Measurements from ENCODE around the gene TMEM243.
"Not testable (repeated sequence)": the region's sequence is repeated elsewhere in the genome, so short reads cannot be mapped to it uniquely, and the experiment has no call there.

Gene TMEM243
- 33.5 to 64.0 (median 43.7) reads per million in 9 experiments for total RNA-seq

- ATAC-seq (replicated peaks) (peak; percentile 76), DNase-seq (peak; percentile 77 to 79 (median 77))
- Mint-ChIP-seq H3K27ac (peak within 1 kb of the TSS; percentile 99), H3K27me3 (no peaks in the 10 kb centered on the region), H3K4me1 (ENCODE audit: low read depth in 2 of 2) (peaks cover 38 to 44% of the 10 kb centered on the region in 2 donors), H3K36me3 (ENCODE audit: insufficient read depth) (peaks cover 34% of the 10 kb centered on the region), H3K9me3 (no peaks in the 10 kb centered on the region), H3K4me3 (peak within 1 kb of the TSS; percentile 98 to 100)
Measured at GRCh38 chr7:87219545-87220025, at the start of gene TMEM243. TMEM243 (minus strand) TSS chr7:87219732; CDS start chr7:87219503, 229 bp downstream.

- no peak overlapping the region for H3K4me3 Mint-ChIP-seq
- no peak for DNase-seq
Measured at GRCh38 chr7:87267239-87267900, 47.8 kb upstream of the TMEM243 start.

GRCh38 chr7:87263537-87263936 is 44.0 kb upstream of the TMEM243 start:
- Mint-ChIP-seq H3K9me3 (no peaks in the 10 kb centered on the region), H3K4me3 (no peak overlapping the region)

More at GRCh38 chr7:87267239-87267900, 47.8 kb upstream of the TMEM243 start:
- Mint-ChIP-seq H3K27me3 (peaks cover 22 to 33% of the 10 kb centered on the region in 2 donors), H3K9me3 (peaks cover 0 to 2% of the 10 kb centered on the region in 2 donors), H3K4me1 (ENCODE audit: low read depth in 2 of 2) (no peaks in the 10 kb centered on the region), H3K36me3 (ENCODE audit: insufficient read depth) (no peaks in the 10 kb centered on the region), H3K27ac (no peak overlapping the region)
- no peak for ATAC-seq (replicated peaks)

GRCh38 chr7:87253589-87254087 is 34.1 kb upstream of the TMEM243 start:
- no peaks in the 10 kb centered on the region for H3K4me1 Mint-ChIP-seq (ENCODE audit: low read depth in 2 of 2)
- no peak overlapping the region for H3K4me3 Mint-ChIP-seq
- H3K27me3 Mint-ChIP-seq: peaks cover 27 to 28% of the 10 kb centered on the region in 2 donors
- no peaks in the 10 kb centered on the region for H3K9me3 Mint-ChIP-seq
- no peaks in the 10 kb centered on the region for H3K36me3 Mint-ChIP-seq (ENCODE audit: insufficient read depth)
- no peak for DNase-seq
- ATAC-seq (replicated peaks): no peak
- no peak overlapping the region for H3K27ac Mint-ChIP-seq

More at GRCh38 chr7:87263537-87263936, 44.0 kb upstream of the TMEM243 start:
- Mint-ChIP-seq H3K4me1 (ENCODE audit: low read depth in 2 of 2) (no peaks in the 10 kb centered on the region), H3K27me3 (peaks cover 38 to 47% of the 10 kb centered on the region in 2 donors), H3K27ac (no peak overlapping the region), H3K36me3 (ENCODE audit: insufficient read depth) (no peaks in the 10 kb centered on the region)
- DNase-seq (no peak), ATAC-seq (replicated peaks) (no peak)

GRCh38 chr7:87245671-87246070 is 26.1 kb upstream of the TMEM243 start:
- not testable (repeated sequence) for ATAC-seq (replicated peaks); H3K4me3 Mint-ChIP-seq; H3K9me3 Mint-ChIP-seq; H3K27ac Mint-ChIP-seq; H3K4me1 Mint-ChIP-seq (ENCODE audit: low read depth in 2 of 2); H3K36me3 Mint-ChIP-seq (ENCODE audit: insufficient read depth); DNase-seq
- peaks cover 9 to 18% of the 10 kb centered on the region in 2 donors for H3K27me3 Mint-ChIP-seq

- H3K27ac Mint-ChIP-seq; H3K9me3 Mint-ChIP-seq; H3K36me3 Mint-ChIP-seq (ENCODE audit: insufficient read depth); H3K4me1 Mint-ChIP-seq (ENCODE audit: low read depth in 2 of 2); H3K4me3 Mint-ChIP-seq; ATAC-seq (replicated peaks); DNase-seq: not testable (repeated sequence)
- peaks cover 18 to 31% of the 10 kb centered on the region in 2 donors for H3K27me3 Mint-ChIP-seq
Measured at GRCh38 chr7:87238464-87239051, 19.0 kb upstream of the TMEM243 start.

- H3K4me1 Mint-ChIP-seq (ENCODE audit: low read depth in 2 of 2): peaks cover 0 to 2% of the 10 kb centered on the region in 2 donors
- no peaks in the 10 kb centered on the region for H3K9me3 Mint-ChIP-seq
- no peak for ATAC-seq (replicated peaks)
- peaks cover 23 to 31% of the 10 kb centered on the region in 2 donors for H3K27me3 Mint-ChIP-seq
- no peak overlapping the region for H3K27ac Mint-ChIP-seq
- no peak for DNase-seq
- H3K4me3 Mint-ChIP-seq: no peak overlapping the region
- H3K36me3 Mint-ChIP-seq (ENCODE audit: insufficient read depth): no peaks in the 10 kb centered on the region
Measured at GRCh38 chr7:87234949-87235348, 15.4 kb upstream of the TMEM243 start.

GRCh38 chr7:87231711-87232110 is 12.2 kb upstream of the TMEM243 start:
- H3K4me3 Mint-ChIP-seq: no peak overlapping the region
- no peaks in the 10 kb centered on the region for H3K4me1 Mint-ChIP-seq (ENCODE audit: low read depth in 2 of 2)
- no peaks in the 10 kb centered on the region for H3K9me3 Mint-ChIP-seq
- H3K27ac Mint-ChIP-seq: no peak overlapping the region
- no peaks in the 10 kb centered on the region for H3K36me3 Mint-ChIP-seq (ENCODE audit: insufficient read depth)
- peaks cover 3 to 26% of the 10 kb centered on the region in 2 donors for H3K27me3 Mint-ChIP-seq
- no peak for DNase-seq
- no peak for ATAC-seq (replicated peaks)

- Mint-ChIP-seq H3K9me3 (no peaks in the 10 kb centered on the region), H3K4me3 (no peak overlapping the region), H3K36me3 (ENCODE audit: insufficient read depth) (no peaks in the 10 kb centered on the region), H3K27me3 (peaks cover 0 to 28% of the 10 kb centered on the region in 2 donors), H3K4me1 (ENCODE audit: low read depth in 2 of 2) (no peaks in the 10 kb centered on the region), H3K27ac (no peak overlapping the region)
- DNase-seq (no peak), ATAC-seq (replicated peaks) (no peak)
Measured at GRCh38 chr7:87231258-87231657, 11.7 kb upstream of the TMEM243 start.

- Mint-ChIP-seq H3K36me3 (ENCODE audit: insufficient read depth) (no peaks in the 10 kb centered on the region), H3K27me3 (peaks cover 0 to 21% of the 10 kb centered on the region in 2 donors), H3K4me1 (ENCODE audit: low read depth in 2 of 2) (no peaks in the 10 kb centered on the region), H3K4me3 (no peak overlapping the region), H3K27ac (no peak overlapping the region), H3K9me3 (no peaks in the 10 kb centered on the region)
- DNase-seq (no peak), ATAC-seq (replicated peaks) (no peak)
Measured at GRCh38 chr7:87226495-87226894, 7.0 kb upstream of the TMEM243 start.

- H3K36me3 Mint-ChIP-seq (ENCODE audit: insufficient read depth): no peaks in the 10 kb centered on the region
- peaks cover 0 to 21% of the 10 kb centered on the region in 2 donors for H3K27me3 Mint-ChIP-seq
- no peak overlapping the region for H3K27ac Mint-ChIP-seq
- DNase-seq: no peak
- no peak overlapping the region for H3K4me3 Mint-ChIP-seq
- ATAC-seq (replicated peaks): no peak
- peaks cover 4 to 5% of the 10 kb centered on the region in 2 donors for H3K4me1 Mint-ChIP-seq (ENCODE audit: low read depth in 2 of 2)
- no peaks in the 10 kb centered on the region for H3K9me3 Mint-ChIP-seq
Measured at GRCh38 chr7:87225696-87226095, 6.2 kb upstream of the TMEM243 start.

- H3K4me3 Mint-ChIP-seq: no peak overlapping the region
- ATAC-seq (replicated peaks) (no peak), DNase-seq (no peak)
- H3K9me3 Mint-ChIP-seq: no peaks in the 10 kb centered on the region
- H3K4me1 Mint-ChIP-seq (ENCODE audit: low read depth in 2 of 2): peaks cover 16 to 18% of the 10 kb centered on the region in 2 donors
- peaks cover 17% of the 10 kb centered on the region for H3K36me3 Mint-ChIP-seq (ENCODE audit: insufficient read depth)
- H3K27ac Mint-ChIP-seq: no peak overlapping the region
- H3K27me3 Mint-ChIP-seq: peaks cover 0 to 12% of the 10 kb centered on the region in 2 donors
Measured at GRCh38 chr7:87223666-87224065, 4.1 kb upstream of the TMEM243 start.

- DNase-seq: no peak
- Mint-ChIP-seq H3K27ac (peak overlapping the region; percentile 99), H3K4me1 (ENCODE audit: low read depth in 2 of 2) (peaks cover 37 to 41% of the 10 kb centered on the region in 2 donors), H3K9me3 (no peaks in the 10 kb centered on the region), H3K36me3 (ENCODE audit: insufficient read depth) (peaks cover 34% of the 10 kb centered on the region), H3K4me3 (peak overlapping the region; percentile 98 to 100), H3K27me3 (no peaks in the 10 kb centered on the region)
- no peak for ATAC-seq (replicated peaks)
Measured at GRCh38 chr7:87220734-87221215, 1.2 kb upstream of the TMEM243 start.
